Activated CD4-positive, alpha-beta T cell treated with anti-CD3 and anti-CD28 coated beads for 4 hours (primary cell): Measurements from ENCODE around the gene SLC25A45.

Experiments
- DNase-seq, 2 donors: peaks; one replicate each; pipeline ENCODE4 v3.0.0-alpha.2; 2020

The SLC25A45 gene

GRCh38 chr11:65384301-65384889, 1.9 kb upstream of the SLC25A45 start:
- no peak for DNase-seq

- no peak for DNase-seq
These were observed 1.3 kb upstream of the SLC25A45 start for GRCh38 chr11:65383778-65384177.

- DNase-seq: no peak
These were observed 440 bp upstream of the SLC25A45 start for GRCh38 chr11:65382804-65383368.

- no peak for DNase-seq
These were observed 772 bp downstream of the SLC25A45 start for GRCh38 chr11:65381716-65382032.

- DNase-seq: no peak
These were observed 1.9 kb downstream of the SLC25A45 start for GRCh38 chr11:65380460-65381119.

- no peak for DNase-seq
These were observed 2.6 kb downstream of the SLC25A45 start for GRCh38 chr11:65379698-65380459.

- no peak for DNase-seq
These were observed 3.4 kb downstream of the SLC25A45 start for GRCh38 chr11:65378928-65379638.

- no peak for DNase-seq
These were observed 4.1 kb downstream of the SLC25A45 start for GRCh38 chr11:65378208-65378927.

- DNase-seq: no peak
These were observed 4.7 kb downstream of the SLC25A45 start for GRCh38 chr11:65377777-65378176.

- no peak for DNase-seq
These were observed 5.4 kb downstream of the SLC25A45 start for GRCh38 chr11:65377036-65377435.

GRCh38 chr11:65376138-65376713, 6.2 kb downstream of the SLC25A45 start:
- no peak for DNase-seq

GRCh38 chr11:65375012-65375411, 7.4 kb downstream of the SLC25A45 start:
- no peak for DNase-seq

GRCh38 chr11:65373839-65374580, 8.4 kb downstream of the SLC25A45 start:
- no peak for DNase-seq

- DNase-seq: no peak
These were observed 11.8 kb downstream of the SLC25A45 start for GRCh38 chr11:65370659-65371049.

GRCh38 chr11:65366340-65366773, 16.1 kb downstream of the SLC25A45 start:
- DNase-seq: peak in 1 of 2 donors; percentile 31

- no peak for DNase-seq
These were observed 18.7 kb downstream of the SLC25A45 start for GRCh38 chr11:65363770-65364169.

- DNase-seq: no peak
These were observed 19.5 kb downstream of the SLC25A45 start for GRCh38 chr11:65362966-65363365.

GRCh38 chr11:65362320-65362931, 20.0 kb downstream of the SLC25A45 start:
- DNase-seq: no peak

- no peak for DNase-seq
These were observed 24.5 kb downstream of the SLC25A45 start for GRCh38 chr11:65357856-65358356.

GRCh38 chr11:65356394-65356972, 26.0 kb downstream of the SLC25A45 start:
- no peak for DNase-seq
